Measurements from ENCODE around the gene ZNF669. TPM values are rescaled to one million over a fixed set of nuclear protein-coding genes. Genes with fewer than 3 reads are reported as not detected.
A peak's percentile ranks its signal among the peaks of the same experiment; 100 is the strongest.

ZNF669 gene
- total and polyA plus RNA-seq, 3 experiments from 2014 or later = 9.4 to 15.7 (median 10.0) TPM

DNA sequence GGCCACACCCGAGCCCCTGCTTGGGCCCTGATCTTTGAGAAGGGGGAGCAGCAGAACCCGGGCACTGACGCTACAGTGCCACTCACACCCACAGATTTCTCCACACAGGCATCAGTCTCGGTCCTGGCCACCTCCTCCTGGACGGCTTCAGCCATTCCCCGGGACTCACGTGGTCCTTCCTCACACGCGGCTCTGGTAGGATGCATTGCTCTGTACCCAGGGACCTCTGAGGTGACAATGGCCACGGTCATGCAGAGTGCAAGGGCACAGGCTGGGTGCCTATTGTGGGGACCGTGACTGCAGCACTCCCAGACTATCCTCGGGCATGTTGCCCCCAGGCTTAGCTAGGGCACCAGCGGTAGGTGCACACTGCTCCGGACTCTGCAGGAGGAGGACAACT lies 13.7 kb downstream of the ZNF669 start:
- CTCF ChIA-PET = no interaction called here
- Mint-ChIP-seq H3K4me1 (no peaks in the 10 kb centered on the region), H3K9me3 (peaks cover 0 to 17% (median 7%) of the 10 kb centered on the region in 5 donors), H3K27me3 (peaks cover 0 to 6% of the 10 kb centered on the region in 2 donors), H3K4me3 (no peak overlapping the region), H3K27ac (no peak overlapping the region), H3K36me3 (peaks cover 0 to 7% (median 0%) of the 10 kb centered on the region in 3 donors)
- peaks cover 2% of the 10 kb centered on the region for H3K9me3 ChIP-seq (ENCODE audit: low read length)
- no peak for DNase-seq
- POLR2A ChIA-PET = no interaction called here
- no peak overlapping the region for H3K27ac ChIP-seq (ENCODE audit: low read depth, low read length)
- no peaks in the 10 kb centered on the region for H3K4me1 ChIP-seq (ENCODE audit: insufficient read depth, low read length)
- no peaks in the 10 kb centered on the region for H3K27me3 ChIP-seq (ENCODE audit: insufficient read depth, low read length, poor library complexity, severe bottlenecking)
- no peaks in the 10 kb centered on the region for H3K36me3 ChIP-seq (ENCODE audit: insufficient read depth, low read length)
- H3K4me3 ChIP-seq (ENCODE audit: low read length) = no peak overlapping the region

- Mint-ChIP-seq H3K4me3 (no peak overlapping the region), H3K27ac (no peak overlapping the region), H3K9me3 (peaks cover 0 to 16% (median 7%) of the 10 kb centered on the region in 5 donors), H3K27me3 (peaks cover 3 to 10% of the 10 kb centered on the region in 2 donors), H3K4me1 (no peaks in the 10 kb centered on the region), H3K36me3 (peaks cover 0 to 7% (median 0%) of the 10 kb centered on the region in 3 donors)
- no peaks in the 10 kb centered on the region for H3K9me3 ChIP-seq (ENCODE audit: low read length)
- no peaks in the 10 kb centered on the region for H3K27me3 ChIP-seq (ENCODE audit: insufficient read depth, low read length, poor library complexity, severe bottlenecking)
- no peaks in the 10 kb centered on the region for H3K4me1 ChIP-seq (ENCODE audit: insufficient read depth, low read length)
- no peaks in the 10 kb centered on the region for H3K36me3 ChIP-seq (ENCODE audit: insufficient read depth, low read length)
- no peak overlapping the region for H3K27ac ChIP-seq (ENCODE audit: low read depth, low read length)
- no peak overlapping the region for H3K4me3 ChIP-seq (ENCODE audit: low read length)
- ChIA-PET POLR2A (no interaction called here), CTCF (no interaction called here)
- no peak for DNase-seq
These were observed 14.4 kb downstream of the ZNF669 start for GRCh38 chr1:247089616-247090375.

DNA sequence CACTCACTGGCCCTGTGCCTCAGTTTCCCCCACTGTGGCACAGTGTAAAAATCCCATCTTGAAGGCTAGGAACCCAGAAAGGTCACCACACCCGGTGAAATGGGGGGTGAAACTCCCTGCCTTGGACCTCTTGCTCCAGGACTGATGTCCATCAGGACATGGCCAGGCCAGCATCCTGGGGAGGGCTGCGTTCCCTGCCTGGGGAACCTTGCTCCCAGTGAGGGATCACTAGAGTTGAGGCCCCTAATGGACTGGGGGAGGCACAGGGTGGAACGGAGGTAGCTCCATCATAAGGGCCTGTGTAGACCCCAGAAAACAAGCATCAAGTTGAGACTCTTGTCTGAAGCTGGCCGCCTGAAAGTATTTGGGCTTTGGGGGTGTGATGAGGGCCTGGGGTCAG lies 15.2 kb downstream of the ZNF669 start:
- peaks cover 0 to 7% (median 0%) of the 10 kb centered on the region in 3 donors for H3K36me3 Mint-ChIP-seq
- peaks cover 0 to 10% (median 7%) of the 10 kb centered on the region in 5 donors for H3K9me3 Mint-ChIP-seq
- no peaks in the 10 kb centered on the region for H3K4me1 Mint-ChIP-seq
- peaks cover 3 to 13% of the 10 kb centered on the region in 2 donors for H3K27me3 Mint-ChIP-seq
- ChIA-PET CTCF (no interaction called here), POLR2A (no interaction called here)
- no peak overlapping the region for H3K27ac ChIP-seq (ENCODE audit: low read depth, low read length)
- DNase-seq = no peak
- H3K27ac Mint-ChIP-seq = no peak overlapping the region
- H3K4me3 ChIP-seq (ENCODE audit: low read length) = no peak overlapping the region
- no peaks in the 10 kb centered on the region for H3K36me3 ChIP-seq (ENCODE audit: insufficient read depth, low read length)
- H3K4me1 ChIP-seq (ENCODE audit: insufficient read depth, low read length) = no peaks in the 10 kb centered on the region
- H3K27me3 ChIP-seq (ENCODE audit: insufficient read depth, low read length, poor library complexity, severe bottlenecking) = no peaks in the 10 kb centered on the region
- no peak overlapping the region for H3K4me3 Mint-ChIP-seq
- no peaks in the 10 kb centered on the region for H3K9me3 ChIP-seq (ENCODE audit: low read length)

DNA sequence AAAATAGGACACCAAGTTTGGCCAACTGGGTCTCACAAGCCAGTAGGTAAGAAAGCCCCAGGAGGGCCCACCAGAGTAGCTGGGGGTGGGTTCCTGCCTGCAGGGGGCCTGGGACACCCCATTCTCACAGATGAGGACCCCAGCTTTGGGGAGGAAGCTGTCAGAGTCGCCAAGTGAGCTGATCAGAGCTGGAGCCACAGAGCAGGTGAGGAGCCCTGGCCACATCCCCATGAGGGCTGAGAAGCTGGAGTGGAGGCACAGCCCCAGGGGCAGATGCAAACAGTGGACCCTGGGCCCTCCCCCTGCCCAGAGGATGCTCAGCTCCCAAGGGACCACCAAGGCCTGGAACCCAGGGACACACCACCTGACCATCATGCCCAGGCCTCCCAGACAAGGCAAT lies 16.9 kb downstream of the ZNF669 start:
- H3K27ac ChIP-seq (ENCODE audit: low read depth, low read length) = no peak overlapping the region
- peaks cover 0 to 5% (median 0%) of the 10 kb centered on the region in 5 donors for H3K9me3 Mint-ChIP-seq
- H3K4me1 ChIP-seq (ENCODE audit: insufficient read depth, low read length) = no peaks in the 10 kb centered on the region
- ChIA-PET CTCF (no interaction called here), POLR2A (no interaction called here)
- no peak overlapping the region for H3K4me3 ChIP-seq (ENCODE audit: low read length)
- H3K36me3 Mint-ChIP-seq = peaks cover 0 to 7% (median 0%) of the 10 kb centered on the region in 3 donors
- no peaks in the 10 kb centered on the region for H3K4me1 Mint-ChIP-seq
- no peak overlapping the region for H3K4me3 Mint-ChIP-seq
- H3K27me3 ChIP-seq (ENCODE audit: insufficient read depth, low read length, poor library complexity, severe bottlenecking) = no peaks in the 10 kb centered on the region
- no peaks in the 10 kb centered on the region for H3K9me3 ChIP-seq (ENCODE audit: low read length)
- H3K36me3 ChIP-seq (ENCODE audit: insufficient read depth, low read length) = no peaks in the 10 kb centered on the region
- no peak overlapping the region for H3K27ac Mint-ChIP-seq
- H3K27me3 Mint-ChIP-seq = peaks cover 5 to 21% of the 10 kb centered on the region in 2 donors
- DNase-seq = no peak

DNA sequence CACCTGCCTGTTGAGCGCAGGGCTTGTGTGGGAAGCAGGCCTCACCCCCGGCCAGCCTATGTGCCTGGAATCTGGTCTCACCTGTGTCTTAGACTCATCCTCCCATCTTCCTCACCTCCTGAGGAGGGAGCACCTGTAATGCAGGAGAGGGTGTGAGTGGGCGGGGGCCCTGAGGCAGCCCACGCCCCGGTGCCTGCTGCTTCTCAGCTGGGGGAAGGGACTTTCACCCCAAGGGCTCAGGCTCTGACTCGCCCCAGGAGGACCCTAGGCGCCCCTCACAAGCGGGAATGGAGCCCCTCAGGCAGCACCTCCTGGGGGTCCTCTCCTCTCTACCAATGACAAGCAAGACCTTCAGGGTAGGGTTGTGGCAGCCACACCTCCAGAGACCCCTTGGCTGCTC lies 18.8 kb downstream of the ZNF669 start:
- no peaks in the 10 kb centered on the region for H3K4me1 ChIP-seq (ENCODE audit: insufficient read depth, low read length)
- H3K9me3 ChIP-seq (ENCODE audit: low read length) = no peaks in the 10 kb centered on the region
- Mint-ChIP-seq H3K27me3 (peaks cover 6 to 23% of the 10 kb centered on the region in 2 donors), H3K4me1 (no peaks in the 10 kb centered on the region), H3K9me3 (peaks cover 0 to 5% (median 0%) of the 10 kb centered on the region in 5 donors), H3K27ac (no peak overlapping the region), H3K36me3 (peaks cover 0 to 4% (median 0%) of the 10 kb centered on the region in 3 donors), H3K4me3 (no peak overlapping the region)
- no peak overlapping the region for H3K4me3 ChIP-seq (ENCODE audit: low read length)
- no peak for DNase-seq
- no peaks in the 10 kb centered on the region for H3K36me3 ChIP-seq (ENCODE audit: insufficient read depth, low read length)
- ChIA-PET CTCF (no interaction called here), POLR2A (no interaction called here)
- H3K27me3 ChIP-seq (ENCODE audit: insufficient read depth, low read length, poor library complexity, severe bottlenecking) = no peaks in the 10 kb centered on the region
- no peak overlapping the region for H3K27ac ChIP-seq (ENCODE audit: low read depth, low read length)

DNA sequence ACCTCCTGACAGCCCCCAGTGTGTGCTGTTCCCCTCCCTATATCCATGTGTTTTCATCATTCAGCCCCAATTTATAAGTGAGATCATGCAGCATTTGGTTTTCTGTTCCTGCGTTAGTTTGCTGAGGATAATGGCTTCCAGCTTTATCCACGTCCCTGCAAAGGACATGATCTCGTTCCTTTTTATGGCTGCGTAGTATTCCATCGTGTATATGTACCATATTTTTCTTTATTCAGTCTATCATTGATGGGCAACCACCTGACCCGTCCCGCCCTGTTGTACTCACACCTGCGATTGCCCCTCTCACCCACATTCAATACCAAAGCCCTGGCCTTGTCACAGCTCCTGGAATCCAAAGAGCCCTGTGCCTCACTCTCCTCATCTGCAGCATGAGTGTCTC lies 19.4 kb downstream of the ZNF669 start:
- DNase-seq = no peak
- peaks cover 0 to 4% (median 0%) of the 10 kb centered on the region in 3 donors for H3K36me3 Mint-ChIP-seq
- ChIA-PET CTCF (no interaction called here), POLR2A (no interaction called here)
- H3K4me3 ChIP-seq (ENCODE audit: low read length) = no peak overlapping the region
- H3K27me3 ChIP-seq (ENCODE audit: insufficient read depth, low read length, poor library complexity, severe bottlenecking) = no peaks in the 10 kb centered on the region
- H3K9me3 ChIP-seq (ENCODE audit: low read length) = no peaks in the 10 kb centered on the region
- H3K4me1 ChIP-seq (ENCODE audit: insufficient read depth, low read length) = no peaks in the 10 kb centered on the region
- peaks cover 0 to 5% (median 0%) of the 10 kb centered on the region in 5 donors for H3K9me3 Mint-ChIP-seq
- peaks cover 6 to 23% of the 10 kb centered on the region in 2 donors for H3K27me3 Mint-ChIP-seq
- H3K27ac ChIP-seq (ENCODE audit: low read depth, low read length) = no peak overlapping the region
- peaks cover under 1 to 2% (median 1%) of the 10 kb centered on the region in 3 donors for H3K4me1 Mint-ChIP-seq
- no peak overlapping the region for H3K4me3 Mint-ChIP-seq
- no peaks in the 10 kb centered on the region for H3K36me3 ChIP-seq (ENCODE audit: insufficient read depth, low read length)
- no peak overlapping the region for H3K27ac Mint-ChIP-seq

DNA sequence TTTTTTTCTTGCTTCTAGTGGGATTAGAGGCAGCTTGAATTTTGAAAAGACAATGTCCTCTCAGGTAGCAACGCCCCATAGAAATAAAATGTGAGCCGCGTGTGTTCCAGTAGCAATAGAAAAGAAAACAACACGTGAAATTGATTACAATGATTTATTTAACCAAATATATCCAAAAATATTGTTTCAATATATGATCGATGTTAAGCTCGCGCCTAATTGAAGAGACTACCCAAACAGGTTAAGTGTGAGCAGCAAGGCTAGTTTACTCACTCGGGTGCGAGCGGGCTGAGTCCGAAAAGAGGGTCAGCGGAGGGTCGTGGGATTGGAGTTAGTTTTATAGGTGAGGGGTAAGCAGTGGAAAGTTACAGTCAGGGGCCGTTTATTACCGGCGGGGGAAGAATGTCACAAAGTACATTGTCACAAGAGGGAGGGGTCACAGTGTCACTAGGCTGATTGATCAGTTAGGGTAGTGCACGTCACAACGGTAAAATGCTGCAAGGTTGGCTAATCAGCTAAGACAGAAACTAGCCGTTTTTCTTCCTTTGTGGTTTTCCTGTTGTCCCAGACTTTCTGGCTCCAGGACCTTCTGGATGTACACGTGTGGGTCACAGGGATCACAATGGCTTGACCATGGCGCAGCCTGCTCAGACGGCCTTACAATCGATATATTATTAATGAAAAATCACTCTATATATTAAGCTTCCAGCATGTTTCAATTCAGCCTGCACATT lies 24.8 kb downstream of the ZNF669 start:
- Mint-ChIP-seq H3K9me3 (no peaks in the 10 kb centered on the region), H3K27me3 (peaks cover 3 to 10% of the 10 kb centered on the region in 2 donors), H3K36me3 (peaks cover 0 to 5% (median 4%) of the 10 kb centered on the region in 3 donors), H3K4me3 (peak overlapping the region; percentile 89 to 98 (median 91)), H3K4me1 (peaks cover 25 to 42% (median 35%) of the 10 kb centered on the region in 3 donors), H3K27ac (peak overlapping the region in 7 of 8 donors; percentile 11 to 86 (median 76))
- ChIA-PET POLR2A (interaction anchor here (0.6 to 0.9 kb wide), 3 partner anchors 126 to 241 kb away, joined by 3 read pairs; no protein-coding TSS in a partner anchor), CTCF (no interaction called here)
- H3K36me3 ChIP-seq (ENCODE audit: insufficient read depth, low read length) = no peaks in the 10 kb centered on the region
- H3K9me3 ChIP-seq (ENCODE audit: low read length) = no peaks in the 10 kb centered on the region
- H3K4me3 ChIP-seq (ENCODE audit: low read length) = peak overlapping the region; percentile 91
- peak overlapping the region; percentile 73 for H3K27ac ChIP-seq (ENCODE audit: low read depth, low read length)
- H3K27me3 ChIP-seq (ENCODE audit: insufficient read depth, low read length, poor library complexity, severe bottlenecking) = no peaks in the 10 kb centered on the region
- DNase-seq = peak in 1 of 5 donors; percentile 12
- peaks cover 9% of the 10 kb centered on the region for H3K4me1 ChIP-seq (ENCODE audit: insufficient read depth, low read length)
